ENCODE results near the gene ZFP36L2. TPM values are rescaled to one million over a fixed set of nuclear protein-coding genes. Genes with fewer than 3 reads are reported as not detected.

ZFP36L2 gene
- total and polyA plus RNA-seq, 9 of the 15 experiments (the other 6 are each of a cell fraction or from before 2014, with no cell fraction given), result 4.1 to 60.6 (median 20.3) TPM

DNA sequence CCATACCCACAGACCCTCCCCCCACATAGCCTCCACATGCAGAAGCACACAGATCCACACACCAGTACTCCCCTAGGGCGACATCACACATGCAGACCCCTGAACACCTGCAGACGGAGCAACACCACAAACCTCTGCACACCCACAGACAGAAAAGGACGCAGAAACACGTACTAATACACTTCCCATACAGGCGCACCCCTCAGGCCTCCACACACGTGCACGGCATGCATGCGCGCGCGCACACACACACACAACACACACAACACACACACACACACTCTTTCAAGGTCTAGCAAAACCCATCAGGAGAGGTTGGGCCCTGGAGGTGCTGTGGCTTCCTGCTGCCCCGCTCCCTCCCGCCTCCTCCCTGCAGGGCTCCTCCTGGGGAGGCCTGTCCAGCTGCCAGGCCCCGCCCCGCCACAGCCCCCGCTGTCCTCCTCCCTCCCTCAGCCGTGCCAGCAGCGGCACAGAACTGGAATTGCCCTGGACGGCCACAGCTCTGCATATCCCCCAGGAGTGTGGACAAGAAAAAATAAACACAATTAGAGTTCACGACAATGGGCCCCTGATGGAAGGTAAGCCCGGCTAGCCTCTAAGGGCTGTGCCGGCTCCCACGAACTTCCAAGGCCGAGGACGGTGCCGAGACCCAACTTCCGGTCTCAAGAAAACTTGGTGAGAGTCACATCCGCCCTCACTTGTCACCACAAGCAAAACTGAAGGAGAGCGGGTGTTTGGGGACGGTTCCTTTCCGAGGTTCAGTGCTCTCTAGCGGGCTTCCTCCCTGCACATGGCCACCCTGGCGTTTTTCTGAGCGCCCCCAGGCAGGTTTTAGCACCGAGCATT lies 6.8 kb downstream of the ZFP36L2 start (continued):
- TF ChIP-seq SMAD4 (CRISPR knock-in tag; conservative IDR thresholded peaks at IDR 0.05) (no peak), WHSC1 (IDR thresholded peaks at IDR 0.05; ENCODE audit: low read length) (no peak), MAFF (IDR thresholded peaks at IDR 0.05; ENCODE audit: low read length) (no peak), ZNF830 (CRISPR knock-in tag; IDR thresholded peaks at IDR 0.05) (no peak), PHF20 (IDR thresholded peaks at IDR 0.05; ENCODE audit: partially characterized antibody) (no peak), ZNF589 (CRISPR knock-in tag; IDR thresholded peaks at IDR 0.05; ENCODE audit: low read depth) (peak; percentile 40; the same call in 1 of the 2 replicates), CREM (IDR thresholded peaks at IDR 0.05; ENCODE audit: low read depth) (peak; percentile 35; the same call in 1 of the 2 replicates), ZNF232 (CRISPR knock-in tag; IDR thresholded peaks at IDR 0.05) (no peak)
- TF ChIP-seq, protein P1, sequence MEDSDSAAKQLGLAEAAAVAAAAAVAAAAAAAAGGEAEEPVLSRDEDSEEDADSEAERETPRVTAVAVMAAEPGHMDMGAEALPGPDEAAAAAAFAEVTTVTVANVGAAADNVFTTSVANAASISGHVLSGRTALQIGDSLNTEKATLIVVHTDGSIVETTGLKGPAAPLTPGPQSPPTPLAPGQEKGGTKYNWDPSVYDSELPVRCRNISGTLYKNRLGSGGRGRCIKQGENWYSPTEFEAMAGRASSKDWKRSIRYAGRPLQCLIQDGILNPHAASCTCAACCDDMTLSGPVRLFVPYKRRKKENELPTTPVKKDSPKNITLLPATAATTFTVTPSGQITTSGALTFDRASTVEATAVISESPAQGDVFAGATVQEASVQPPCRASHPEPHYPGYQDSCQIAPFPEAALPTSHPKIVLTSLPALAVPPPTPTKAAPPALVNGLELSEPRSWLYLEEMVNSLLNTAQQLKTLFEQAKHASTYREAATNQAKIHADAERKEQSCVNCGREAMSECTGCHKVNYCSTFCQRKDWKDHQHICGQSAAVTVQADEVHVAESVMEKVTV (CRISPR knock-in tag; IDR thresholded peaks at IDR 0.05), result no peak; the same call in 1 of the 2 replicates
- TF ChIP-seq, protein P2, sequence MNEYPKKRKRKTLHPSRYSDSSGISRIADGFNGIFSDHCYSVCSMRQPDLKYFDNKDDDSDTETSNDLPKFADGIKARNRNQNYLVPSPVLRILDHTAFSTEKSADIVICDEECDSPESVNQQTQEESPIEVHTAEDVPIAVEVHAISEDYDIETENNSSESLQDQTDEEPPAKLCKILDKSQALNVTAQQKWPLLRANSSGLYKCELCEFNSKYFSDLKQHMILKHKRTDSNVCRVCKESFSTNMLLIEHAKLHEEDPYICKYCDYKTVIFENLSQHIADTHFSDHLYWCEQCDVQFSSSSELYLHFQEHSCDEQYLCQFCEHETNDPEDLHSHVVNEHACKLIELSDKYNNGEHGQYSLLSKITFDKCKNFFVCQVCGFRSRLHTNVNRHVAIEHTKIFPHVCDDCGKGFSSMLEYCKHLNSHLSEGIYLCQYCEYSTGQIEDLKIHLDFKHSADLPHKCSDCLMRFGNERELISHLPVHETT (CRISPR knock-in tag; conservative IDR thresholded peaks at IDR 0.05 in 1 of 2, IDR thresholded peaks at IDR 0.05 in 1 of 2), result no peak
- TF ChIP-seq, protein P3, sequence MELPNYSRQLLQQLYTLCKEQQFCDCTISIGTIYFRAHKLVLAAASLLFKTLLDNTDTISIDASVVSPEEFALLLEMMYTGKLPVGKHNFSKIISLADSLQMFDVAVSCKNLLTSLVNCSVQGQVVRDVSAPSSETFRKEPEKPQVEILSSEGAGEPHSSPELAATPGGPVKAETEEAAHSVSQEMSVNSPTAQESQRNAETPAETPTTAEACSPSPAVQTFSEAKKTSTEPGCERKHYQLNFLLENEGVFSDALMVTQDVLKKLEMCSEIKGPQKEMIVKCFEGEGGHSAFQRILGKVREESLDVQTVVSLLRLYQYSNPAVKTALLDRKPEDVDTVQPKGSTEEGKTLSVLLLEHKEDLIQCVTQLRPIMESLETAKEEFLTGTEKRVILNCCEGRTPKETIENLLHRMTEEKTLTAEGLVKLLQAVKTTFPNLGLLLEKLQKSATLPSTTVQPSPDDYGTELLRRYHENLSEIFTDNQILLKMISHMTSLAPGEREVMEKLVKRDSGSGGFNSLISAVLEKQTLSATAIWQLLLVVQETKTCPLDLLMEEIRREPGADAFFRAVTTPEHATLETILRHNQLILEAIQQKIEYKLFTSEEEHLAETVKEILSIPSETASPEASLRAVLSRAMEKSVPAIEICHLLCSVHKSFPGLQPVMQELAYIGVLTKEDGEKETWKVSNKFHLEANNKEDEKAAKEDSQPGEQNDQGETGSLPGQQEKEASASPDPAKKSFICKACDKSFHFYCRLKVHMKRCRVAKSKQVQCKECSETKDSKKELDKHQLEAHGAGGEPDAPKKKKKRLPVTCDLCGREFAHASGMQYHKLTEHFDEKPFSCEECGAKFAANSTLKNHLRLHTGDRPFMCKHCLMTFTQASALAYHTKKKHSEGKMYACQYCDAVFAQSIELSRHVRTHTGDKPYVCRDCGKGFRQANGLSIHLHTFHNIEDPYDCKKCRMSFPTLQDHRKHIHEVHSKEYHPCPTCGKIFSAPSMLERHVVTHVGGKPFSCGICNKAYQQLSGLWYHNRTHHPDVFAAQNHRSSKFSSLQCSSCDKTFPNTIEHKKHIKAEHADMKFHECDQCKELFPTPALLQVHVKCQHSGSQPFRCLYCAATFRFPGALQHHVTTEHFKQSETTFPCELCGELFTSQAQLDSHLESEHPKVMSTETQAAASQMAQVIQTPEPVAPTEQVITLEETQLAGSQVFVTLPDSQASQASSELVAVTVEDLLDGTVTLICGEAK (IDR thresholded peaks at IDR 0.05), result peak; percentile 93
- TF ChIP-seq, protein P3 (CRISPR knock-in tag; IDR thresholded peaks at IDR 0.05), result peak; percentile 39; the same call in 1 of the 2 replicates
- TF ChIP-seq, protein P4, sequence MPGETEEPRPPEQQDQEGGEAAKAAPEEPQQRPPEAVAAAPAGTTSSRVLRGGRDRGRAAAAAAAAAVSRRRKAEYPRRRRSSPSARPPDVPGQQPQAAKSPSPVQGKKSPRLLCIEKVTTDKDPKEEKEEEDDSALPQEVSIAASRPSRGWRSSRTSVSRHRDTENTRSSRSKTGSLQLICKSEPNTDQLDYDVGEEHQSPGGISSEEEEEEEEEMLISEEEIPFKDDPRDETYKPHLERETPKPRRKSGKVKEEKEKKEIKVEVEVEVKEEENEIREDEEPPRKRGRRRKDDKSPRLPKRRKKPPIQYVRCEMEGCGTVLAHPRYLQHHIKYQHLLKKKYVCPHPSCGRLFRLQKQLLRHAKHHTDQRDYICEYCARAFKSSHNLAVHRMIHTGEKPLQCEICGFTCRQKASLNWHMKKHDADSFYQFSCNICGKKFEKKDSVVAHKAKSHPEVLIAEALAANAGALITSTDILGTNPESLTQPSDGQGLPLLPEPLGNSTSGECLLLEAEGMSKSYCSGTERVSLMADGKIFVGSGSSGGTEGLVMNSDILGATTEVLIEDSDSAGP (CRISPR knock-in tag; IDR thresholded peaks at IDR 0.05), result no peak

Measured in K562 (cell line).